OCI-LY7 (cell line): ENCODE data around the gene CEP83. TPM values are rescaled to one million over a fixed set of nuclear protein-coding genes. Genes with fewer than 3 reads are reported as not detected.

ENCODE experiments used
- BruUV-seq: library from RNA; stranded (reverse); fragments of 400-500 nt; replicated peaks from 2 replicates; lab custom pipeline; 2021; lab: Mats Ljungman, UMichigan
- CTCF ChIA-PET: fragments of 300-600 bp; sonication (Branson Sonifier 250); formaldehyde crosslinking; loops from one replicate; lab custom pipeline; 2022; ENCODE audit warnings: antibody characterized with exemption; ENCODE audit not compliant: unreplicated experiment; lab: Charles Lee
- POLR2A ChIA-PET: fragments of 300-600 bp; sonication (Branson Sonifier 250); formaldehyde crosslinking; loops from one replicate; lab custom pipeline; 2022; ENCODE audit warnings: antibody characterized with exemption; lab: Charles Lee
- DNase-seq: peaks from one replicate; pipeline ENCODE4 v3.0.0-alpha.2; 2015; ENCODE audit warnings: low spot score
- H2AFZ ChIP-seq: fragments of 200-600 bp; sonication (generic), shearing (Covaris generic); 2 replicates; pipeline ENCODE4 v1.6.1; 2014; ENCODE audit warnings: mild to moderate bottlenecking, antibody characterized with exemption, low read length, moderate library complexity
- H3K27ac ChIP-seq: fragments of 200-600 bp; sonication (generic); 2 replicates; pipeline ENCODE4 v1.5.1; 2014; ENCODE audit warnings: mixed run types, low read depth, mild to moderate bottlenecking, moderate library complexity, low read length, inconsistent platforms; ENCODE audit not compliant: poor library complexity, severe bottlenecking
- H3K36me3 ChIP-seq: fragments of 200-600 bp; sonication (generic); 2 replicates; pipeline ENCODE4 v1.6.1; 2014; ENCODE audit warnings: mild to moderate bottlenecking, antibody characterized with exemption, low read length, moderate library complexity, mixed read lengths; ENCODE audit not compliant: insufficient read depth
- H3K4me1 ChIP-seq: fragments of 200-600 bp; sonication (generic); 2 replicates; pipeline ENCODE4 v1.5.1; 2014; ENCODE audit warnings: mild to moderate bottlenecking, low read length; ENCODE audit not compliant: insufficient read depth, poor library complexity, severe bottlenecking
- H3K4me2 ChIP-seq: fragments of 200-600 bp; sonication (generic); 2 replicates; pipeline ENCODE4 v1.6.1; 2014; ENCODE audit warnings: mild to moderate bottlenecking, low read length
- H3K4me3 ChIP-seq: fragments of 200-600 bp; sonication (generic); 2 replicates; pipeline ENCODE4 v1.5.1; 2014; ENCODE audit warnings: mild to moderate bottlenecking, low read depth, low read length; ENCODE audit not compliant: poor library complexity, severe bottlenecking
- H3K79me2 ChIP-seq: fragments of 200-600 bp; sonication (generic); 2 replicates; pipeline ENCODE4 v1.6.1; 2016; ENCODE audit warnings: low read depth, mild to moderate bottlenecking, low read length, moderate library complexity, mixed read lengths; ENCODE audit not compliant: insufficient read depth
- H3K9me2 ChIP-seq: fragments of 200-600 bp; sonication (generic); 2 replicates; pipeline ENCODE4 v1.6.1; 2016; ENCODE audit warnings: mild to moderate bottlenecking, low read length, mixed read lengths; ENCODE audit not compliant: insufficient read depth
- H3K9me3 ChIP-seq: fragments of 200-600 bp; sonication (generic); 2 replicates; pipeline ENCODE4 v1.6.1; 2014; ENCODE audit warnings: mild to moderate bottlenecking, mixed run types, low read length, mixed read lengths
- H4K20me1 ChIP-seq: fragments of 200-600 bp; sonication (generic); 2 replicates; pipeline ENCODE4 v1.6.1; 2014; ENCODE audit warnings: mild to moderate bottlenecking, antibody characterized with exemption, low read length, moderate library complexity, mixed read lengths; ENCODE audit not compliant: insufficient read depth
- CTCF ChIP-seq: fragments of 200-600 bp; sonication (generic); conservative IDR thresholded peaks from 2 replicates; pipeline ENCODE4 v1.5.1; 2014; ENCODE audit warnings: mild to moderate bottlenecking, antibody characterized with exemption, low read length, moderate library complexity, mixed read lengths
- EZH2phosphoT487 ChIP-seq: fragments of 200-600 bp; sonication (generic); IDR thresholded peaks from 2 replicates; pipeline ENCODE4 v1.6.1; 2018; ENCODE audit warnings: low read depth, borderline replicate concordance, mild to moderate bottlenecking, mixed run types, antibody characterized with exemption, low read length, moderate library complexity, mixed read lengths
- intact Hi-C: fragments of 100-400 bp; cut with micrococcal nuclease; formaldehyde crosslinking; loops from one replicate; pipeline ENCODE4 v1.10.0; 2022; ENCODE audit not compliant: unreplicated experiment
- total RNA-seq, 2 experiments: library from RNA; depleted of rRNA in 1 of 2; stranded (reverse); fragments of >200 nt in 1 of 2; shearing (Covaris generic) in 1 of 2; gene quantifications; 2 replicates each; pipeline ENCODE4 v1.2.3, GENCODE V29; 2014 to 2022

Gene CEP83
- total RNA-seq, 2 experiments from 2014 or later = 29.7 to 35.2 TPM

- no peaks in the 10 kb centered on the region for H3K9me2 ChIP-seq
- H3K27ac ChIP-seq = no peak overlapping the region
- no peaks in the 10 kb centered on the region for H4K20me1 ChIP-seq
- H3K79me2 ChIP-seq = no peaks in the 10 kb centered on the region
- intact Hi-C loops = no loop called here
- no peak for DNase-seq
- BruUV-seq = no TSS peak
- H3K36me3 ChIP-seq = no peaks in the 10 kb centered on the region; the same call in 1 of the 2 replicates
- no peaks in the 10 kb centered on the region for H3K9me3 ChIP-seq
- no peak overlapping the region for H3K4me3 ChIP-seq
- CTCF ChIA-PET = no interaction called here
- no peak overlapping the region for H2AFZ ChIP-seq
- no peak overlapping the region for H3K4me2 ChIP-seq
- TF ChIP-seq EZH2phosphoT487 (no peak), CTCF (no peak)
- POLR2A ChIA-PET = interaction anchor here (0.7 to 1.3 kb wide), 2 partner anchors 10 to 223 kb away, joined by 3 read pairs; no protein-coding TSS in a partner anchor
- H3K4me1 ChIP-seq = no peaks in the 10 kb centered on the region
These were observed 177.0 kb downstream of the CEP83 start for GRCh38 chr12:94282675-94283074.

- ChIA-PET POLR2A (no interaction called here), CTCF (no interaction called here)
- BruUV-seq = no TSS peak
- no peak overlapping the region for H2AFZ ChIP-seq
- no peaks in the 10 kb centered on the region for H3K79me2 ChIP-seq
- H4K20me1 ChIP-seq = no peaks in the 10 kb centered on the region
- no peaks in the 10 kb centered on the region for H3K9me3 ChIP-seq
- H3K4me1 ChIP-seq = no peaks in the 10 kb centered on the region
- no peaks in the 10 kb centered on the region; the same call in 1 of the 2 replicates for H3K36me3 ChIP-seq
- H3K27ac ChIP-seq = no peak overlapping the region
- intact Hi-C loops = no loop called here
- no peak for TF ChIP-seq CTCF
- TF ChIP-seq EZH2phosphoT487 = no peak
- no peak overlapping the region for H3K4me2 ChIP-seq
- no peaks in the 10 kb centered on the region for H3K9me2 ChIP-seq
- DNase-seq = no peak
- H3K4me3 ChIP-seq = no peak overlapping the region
These were observed 179.6 kb downstream of the CEP83 start for GRCh38 chr12:94280063-94280462.

DNA sequence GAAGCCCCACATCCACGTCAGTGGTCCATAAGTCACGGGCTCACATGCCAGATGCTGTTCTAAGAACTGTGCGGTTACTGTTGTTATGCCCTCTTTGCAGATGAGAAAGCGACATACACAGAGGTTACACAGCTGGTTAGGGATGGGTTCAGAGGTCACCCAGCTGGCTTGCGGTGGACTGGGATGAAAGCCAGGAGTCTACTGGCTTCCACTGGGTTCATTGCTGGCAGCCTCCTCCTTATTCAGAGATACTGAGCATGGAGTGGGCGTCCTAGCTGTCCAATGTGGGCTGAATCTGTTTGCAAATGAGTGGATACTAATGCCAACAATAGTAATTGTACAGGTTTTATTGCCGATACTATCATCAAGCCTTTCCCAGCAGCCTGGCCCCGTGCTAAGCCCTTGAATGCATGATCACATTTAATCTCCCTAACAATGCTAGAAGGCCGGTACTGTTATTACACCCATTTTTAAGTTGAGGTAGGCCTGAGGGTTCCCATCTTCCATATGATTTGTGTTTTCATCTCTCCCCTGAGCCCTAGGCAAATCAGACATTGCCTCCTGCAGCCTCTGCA is 182.2 kb downstream of the CEP83 start:
- Histone ChIP-seq H3K36me3 (no peaks in the 10 kb centered on the region; the same call in 1 of the 2 replicates), H3K9me2 (no peaks in the 10 kb centered on the region), H3K79me2 (no peaks in the 10 kb centered on the region), H3K4me3 (no peak overlapping the region), H3K4me1 (no peaks in the 10 kb centered on the region), H3K9me3 (no peaks in the 10 kb centered on the region), H3K4me2 (no peak overlapping the region), H2AFZ (no peak overlapping the region), H3K27ac (no peak overlapping the region), H4K20me1 (no peaks in the 10 kb centered on the region)
- BruUV-seq = no TSS peak
- TF ChIP-seq EZH2phosphoT487 (no peak), CTCF (no peak)
- DNase-seq = no peak
- POLR2A ChIA-PET = no interaction called here
- CTCF ChIA-PET = no interaction called here
- intact Hi-C loops = no loop called here
